ENCODE data around the gene FANK1. TPM values are rescaled to one million over a fixed set of nuclear protein-coding genes. Genes with fewer than 3 reads are reported as not detected.

The FANK1 gene
- total and polyA plus RNA-seq, 2 donors (not counting 1 experiment from before 2014, with no cell fraction given): 0.13 TPM; not detected in 1

DNA sequence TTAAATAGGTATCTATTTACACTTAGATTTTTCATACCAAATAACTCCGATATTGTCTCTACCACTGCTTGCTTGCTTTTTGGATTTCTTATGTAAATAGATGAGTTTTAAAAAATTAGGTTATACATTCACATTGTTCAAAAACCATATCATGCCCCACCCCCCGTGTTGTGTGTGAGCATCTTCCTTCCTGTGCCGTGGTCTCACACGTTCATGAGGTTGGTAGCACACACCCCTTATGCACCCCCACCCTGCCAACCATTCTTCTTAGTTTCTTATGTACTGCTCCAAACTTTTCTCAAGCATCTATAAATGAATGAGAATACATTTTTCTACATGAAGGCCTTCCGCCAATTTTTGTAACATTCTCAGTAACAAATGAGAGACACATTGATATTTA is 115.6 kb downstream of the FANK1 start:
- Histone ChIP-seq H3K36me3 (replicated peaks in 1 of 2; ENCODE audit: control extremely low read depth in 1 of 2, control insufficient read depth in 1 of 2, extremely low read depth in 1 of 2, insufficient read depth in 2 of 2, low read length in 1 of 2) (no peaks in the 10 kb centered on the region), H3K79me2 (ENCODE audit: control insufficient read depth, insufficient read depth, low read length) (no peaks in the 10 kb centered on the region), H3K9me3 (ENCODE audit: control extremely low read depth in 1 of 3, control insufficient read depth in 2 of 3, insufficient read depth in 1 of 3, low read length in 2 of 3) (peaks cover 0 to 2% (median 0%) of the 10 kb centered on the region in 3 donors), H3K9ac (ENCODE audit: low read length) (no peak overlapping the region), H4K20me1 (ENCODE audit: control insufficient read depth, insufficient read depth, low read length, poor library complexity, severe bottlenecking) (no peaks in the 10 kb centered on the region), H3K4me3 (ENCODE audit: control extremely low read depth in 1 of 5, extremely low read depth in 1 of 5, insufficient read depth in 1 of 5, low read depth in 2 of 5, low read length in 4 of 5) (no peak overlapping the region), H3K4me1 (ENCODE audit: control insufficient read depth in 2 of 2, insufficient read depth in 2 of 2, low read length in 2 of 2) (no peaks in the 10 kb centered on the region), H3K27me3 (replicated peaks in 1 of 4; ENCODE audit: control extremely low read depth in 1 of 4, control insufficient read depth in 3 of 4, insufficient read depth in 4 of 4, low read length in 3 of 4) (no peaks in the 10 kb centered on the region), H3K27ac (ENCODE audit: low read length in 2 of 2) (no peak overlapping the region), H2AFZ (ENCODE audit: insufficient read depth, low read depth, low read length, poor library complexity, severe bottlenecking) (no peak overlapping the region), H3K4me2 (replicated peaks; ENCODE audit: low read depth, low read length, poor library complexity, severe bottlenecking) (no peak overlapping the region)
- Mint-ChIP-seq H3K27ac (no peak overlapping the region), H3K27me3 (no peaks in the 10 kb centered on the region), H3K4me3 (no peak overlapping the region), H3K4me1 (peaks cover 3% of the 10 kb centered on the region), H3K9me3 (ENCODE audit: insufficient read depth) (no peaks in the 10 kb centered on the region)
- WGBS (ENCODE audit: insufficient coverage): no CpG with 5 or more reads among the region's 5 CpGs
- POLR2A ChIA-PET: no interaction called here
- intact Hi-C loops (cut with micrococcal nuclease): no loop called here
- no peak for ATAC-seq (ENCODE audit: low read depth)
- CTCF ChIA-PET: no interaction called here
- TF ChIP-seq, protein P1, sequence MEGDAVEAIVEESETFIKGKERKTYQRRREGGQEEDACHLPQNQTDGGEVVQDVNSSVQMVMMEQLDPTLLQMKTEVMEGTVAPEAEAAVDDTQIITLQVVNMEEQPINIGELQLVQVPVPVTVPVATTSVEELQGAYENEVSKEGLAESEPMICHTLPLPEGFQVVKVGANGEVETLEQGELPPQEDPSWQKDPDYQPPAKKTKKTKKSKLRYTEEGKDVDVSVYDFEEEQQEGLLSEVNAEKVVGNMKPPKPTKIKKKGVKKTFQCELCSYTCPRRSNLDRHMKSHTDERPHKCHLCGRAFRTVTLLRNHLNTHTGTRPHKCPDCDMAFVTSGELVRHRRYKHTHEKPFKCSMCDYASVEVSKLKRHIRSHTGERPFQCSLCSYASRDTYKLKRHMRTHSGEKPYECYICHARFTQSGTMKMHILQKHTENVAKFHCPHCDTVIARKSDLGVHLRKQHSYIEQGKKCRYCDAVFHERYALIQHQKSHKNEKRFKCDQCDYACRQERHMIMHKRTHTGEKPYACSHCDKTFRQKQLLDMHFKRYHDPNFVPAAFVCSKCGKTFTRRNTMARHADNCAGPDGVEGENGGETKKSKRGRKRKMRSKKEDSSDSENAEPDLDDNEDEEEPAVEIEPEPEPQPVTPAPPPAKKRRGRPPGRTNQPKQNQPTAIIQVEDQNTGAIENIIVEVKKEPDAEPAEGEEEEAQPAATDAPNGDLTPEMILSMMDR (IDR thresholded peaks at IDR 0.05): no peak
- TF ChIP-seq EZH2 (IDR thresholded peaks at IDR 0.05; ENCODE audit: borderline replicate concordance, insufficient read depth, low read depth, low read length, poor library complexity, severe bottlenecking): no peak
- DNase-seq: no peak

DNA sequence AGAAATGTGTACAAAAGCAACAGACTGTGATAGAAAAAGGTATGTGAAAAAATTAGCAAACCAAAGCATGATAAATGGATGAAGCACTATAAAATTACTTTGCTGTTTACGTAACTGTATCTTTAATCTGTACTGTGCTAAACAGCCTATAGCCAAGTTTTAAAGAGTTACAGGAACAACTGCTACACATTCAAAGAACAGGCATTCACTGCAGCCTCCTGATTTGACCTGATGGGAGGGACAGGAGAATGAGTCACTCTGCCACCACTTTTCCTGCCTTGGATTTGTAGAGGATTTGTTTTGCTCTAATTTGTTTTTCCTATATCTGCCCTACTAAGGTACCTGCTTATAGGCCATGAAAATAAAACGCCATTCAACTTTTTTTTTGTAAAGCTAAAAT is 116.1 kb downstream of the FANK1 start:
- ATAC-seq (ENCODE audit: low read depth) (no peak), DNase-seq (no peak)
- Histone ChIP-seq H3K4me2 (replicated peaks; ENCODE audit: low read depth, low read length, poor library complexity, severe bottlenecking) (no peak overlapping the region), H3K9ac (ENCODE audit: low read length) (no peak overlapping the region), H4K20me1 (ENCODE audit: control insufficient read depth, insufficient read depth, low read length, poor library complexity, severe bottlenecking) (no peaks in the 10 kb centered on the region), H3K9me3 (ENCODE audit: control extremely low read depth in 1 of 3, control insufficient read depth in 2 of 3, insufficient read depth in 1 of 3, low read length in 2 of 3) (peaks cover 0 to 2% (median 0%) of the 10 kb centered on the region in 3 donors), H3K4me1 (ENCODE audit: control insufficient read depth in 2 of 2, insufficient read depth in 2 of 2, low read length in 2 of 2) (no peaks in the 10 kb centered on the region), H3K79me2 (ENCODE audit: control insufficient read depth, insufficient read depth, low read length) (no peaks in the 10 kb centered on the region), H2AFZ (ENCODE audit: insufficient read depth, low read depth, low read length, poor library complexity, severe bottlenecking) (no peak overlapping the region), H3K36me3 (replicated peaks in 1 of 2; ENCODE audit: control extremely low read depth in 1 of 2, control insufficient read depth in 1 of 2, extremely low read depth in 1 of 2, insufficient read depth in 2 of 2, low read length in 1 of 2) (no peaks in the 10 kb centered on the region), H3K27me3 (replicated peaks in 1 of 4; ENCODE audit: control extremely low read depth in 1 of 4, control insufficient read depth in 3 of 4, insufficient read depth in 4 of 4, low read length in 3 of 4) (no peaks in the 10 kb centered on the region), H3K27ac (ENCODE audit: low read length in 2 of 2) (no peak overlapping the region), H3K4me3 (ENCODE audit: control extremely low read depth in 1 of 5, extremely low read depth in 1 of 5, insufficient read depth in 1 of 5, low read depth in 2 of 5, low read length in 4 of 5) (no peak overlapping the region)
- Mint-ChIP-seq H3K27me3 (no peaks in the 10 kb centered on the region), H3K9me3 (ENCODE audit: insufficient read depth) (no peaks in the 10 kb centered on the region), H3K27ac (no peak overlapping the region), H3K4me3 (no peak overlapping the region), H3K4me1 (peaks cover 3% of the 10 kb centered on the region)
- WGBS (ENCODE audit: insufficient coverage): no CpG with 5 or more reads among the region's 2 CpGs
- CTCF ChIA-PET: no interaction called here
- intact Hi-C loops (cut with micrococcal nuclease): no loop called here
- POLR2A ChIA-PET: no interaction called here
- TF ChIP-seq EZH2 (IDR thresholded peaks at IDR 0.05; ENCODE audit: borderline replicate concordance, insufficient read depth, low read depth, low read length, poor library complexity, severe bottlenecking): no peak
- TF ChIP-seq, protein P1 (IDR thresholded peaks at IDR 0.05): no peak
